NCI-H510A treated with DMSO at 0.1 percent for 48 hours (cell line): ENCODE data around the gene C12orf50.
"Not testable (repeated sequence)": the region's sequence is repeated elsewhere in the genome, so short reads cannot be mapped to it uniquely, and the experiment has no call there.

ENCODE experiments used
- DNase-seq: peaks from one replicate; lab custom pipeline; 2025; lab: John Stamatoyannopoulos, UW

The C12orf50 gene

GRCh38 chr12:87988534-87988933 is 40.7 kb downstream of the C12orf50 start:
- no peak for DNase-seq

GRCh38 chr12:87985069-87985675 is 44.0 kb downstream of the C12orf50 start:
- no peak for DNase-seq

- no peak for DNase-seq
These were observed 47.0 kb downstream of the C12orf50 start for GRCh38 chr12:87982208-87982607.

- no peak for DNase-seq
These were observed 47.7 kb downstream of the C12orf50 start for GRCh38 chr12:87981495-87981894.

GRCh38 chr12:87975879-87976278 is 53.3 kb downstream of the C12orf50 start:
- DNase-seq: no peak

- DNase-seq: no peak
These were observed 61.3 kb downstream of the C12orf50 start for GRCh38 chr12:87967871-87968270.

- no peak for DNase-seq
These were observed 68.6 kb downstream of the C12orf50 start for GRCh38 chr12:87960566-87960965.

GRCh38 chr12:87954028-87954427 is 75.2 kb downstream of the C12orf50 start:
- DNase-seq: not testable (repeated sequence)

GRCh38 chr12:87953256-87953860 is 75.8 kb downstream of the C12orf50 start:
- DNase-seq: peak; percentile 70

- peak; percentile 24 for DNase-seq
These were observed 76.4 kb downstream of the C12orf50 start for GRCh38 chr12:87952850-87953249.

- DNase-seq: no peak
These were observed 77.0 kb downstream of the C12orf50 start for GRCh38 chr12:87952223-87952622.

GRCh38 chr12:87943762-87944161 is 85.4 kb downstream of the C12orf50 start:
- DNase-seq: no peak

- no peak for DNase-seq
These were observed 86.2 kb downstream of the C12orf50 start for GRCh38 chr12:87943023-87943422.

- no peak for DNase-seq
These were observed 90.0 kb downstream of the C12orf50 start for GRCh38 chr12:87939182-87939581.

GRCh38 chr12:87935216-87935615 is 94.0 kb downstream of the C12orf50 start:
- DNase-seq: no peak

GRCh38 chr12:87933991-87934390 is 95.2 kb downstream of the C12orf50 start:
- no peak for DNase-seq

- no peak for DNase-seq
These were observed 97.4 kb downstream of the C12orf50 start for GRCh38 chr12:87931812-87932211.

- DNase-seq: no peak
These were observed 98.6 kb downstream of the C12orf50 start for GRCh38 chr12:87930627-87931026.
